Measurements from ENCODE around the gene ITGB4. TPM values are rescaled to one million over a fixed set of nuclear protein-coding genes. Genes with fewer than 3 reads are reported as not detected.
"Not testable (repeated sequence)": the region's sequence is repeated elsewhere in the genome, so short reads cannot be mapped to it uniquely, and the experiment has no call there.

Gene ITGB4
- total RNA-seq, 1 donor from 2014 or later, result 0.13 TPM

GRCh38 chr17:75752802-75753513 is 31.7 kb downstream of the ITGB4 start:
- DNase-seq (ENCODE audit: low read depth), result no peak

- DNase-seq (ENCODE audit: low read depth), result peak; percentile 72
Measured at GRCh38 chr17:75753514-75754377, 32.5 kb downstream of the ITGB4 start.

DNA sequence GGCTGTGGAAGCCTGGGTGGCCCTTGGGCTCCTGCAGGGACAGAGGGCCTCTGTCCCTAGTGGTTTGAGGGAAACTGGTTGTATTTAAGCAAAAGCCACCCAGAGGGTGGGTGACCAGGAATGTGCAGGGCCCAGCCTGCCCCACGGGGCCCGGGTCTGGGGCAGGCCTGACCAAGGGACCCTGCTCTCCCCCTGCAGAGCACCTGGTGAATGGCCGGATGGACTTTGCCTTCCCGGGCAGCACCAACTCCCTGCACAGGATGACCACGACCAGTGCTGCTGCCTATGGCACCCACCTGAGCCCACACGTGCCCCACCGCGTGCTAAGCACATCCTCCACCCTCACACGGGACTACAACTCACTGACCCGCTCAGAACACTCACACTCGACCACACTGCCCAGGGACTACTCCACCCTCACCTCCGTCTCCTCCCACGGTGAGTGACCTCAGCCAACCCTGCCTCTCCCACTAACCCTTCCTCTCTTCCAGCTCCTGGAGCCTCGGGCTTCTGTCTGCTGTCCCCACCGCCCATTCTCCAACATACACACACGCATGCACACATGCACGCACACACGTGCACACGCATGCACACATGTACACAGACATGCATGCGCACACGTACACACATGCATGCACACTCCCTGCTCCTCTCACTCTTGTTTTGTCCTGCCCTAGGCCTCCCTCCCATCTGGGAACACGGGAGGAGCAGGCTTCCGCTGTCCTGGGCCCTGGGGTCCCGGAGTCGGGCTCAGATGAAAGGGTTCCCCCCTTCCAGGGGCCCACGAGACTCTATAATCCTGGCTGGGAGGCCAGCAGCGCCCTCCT is 33.3 kb downstream of the ITGB4 start:
- DNase-seq (ENCODE audit: low read depth), result no peak

DNA sequence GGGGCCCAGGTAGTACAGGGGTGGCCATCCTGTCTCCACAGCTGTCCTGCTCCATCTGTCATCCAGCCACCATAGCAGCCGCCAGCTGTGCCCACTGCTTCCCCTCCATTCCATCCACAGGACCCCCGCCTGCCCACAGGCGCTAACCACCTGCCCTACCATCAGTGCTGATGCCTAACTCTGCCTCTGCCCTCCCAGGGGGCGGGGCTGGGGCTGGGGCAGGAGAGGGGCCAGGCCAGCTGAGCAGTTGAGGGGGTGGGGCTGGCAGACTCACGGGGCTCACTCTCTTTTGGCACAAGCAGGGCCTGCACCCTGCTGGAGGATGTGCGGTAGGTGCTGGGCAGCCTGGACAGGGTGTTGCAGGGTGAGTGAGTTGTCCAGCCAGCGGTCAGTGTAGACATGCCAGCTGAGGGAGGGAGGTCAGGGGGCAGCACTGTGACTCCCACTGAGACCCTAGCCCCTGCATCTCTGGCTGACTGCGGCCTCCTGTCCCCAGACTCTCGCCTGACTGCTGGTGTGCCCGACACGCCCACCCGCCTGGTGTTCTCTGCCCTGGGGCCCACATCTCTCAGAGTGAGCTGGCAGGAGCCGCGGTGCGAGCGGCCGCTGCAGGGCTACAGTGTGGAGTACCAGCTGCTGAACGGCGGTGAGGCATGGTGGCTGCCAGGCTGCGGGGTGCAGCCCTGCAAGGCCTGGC is 34.1 kb downstream of the ITGB4 start:
- peak; percentile 71 for DNase-seq (ENCODE audit: low read depth)

DNA sequence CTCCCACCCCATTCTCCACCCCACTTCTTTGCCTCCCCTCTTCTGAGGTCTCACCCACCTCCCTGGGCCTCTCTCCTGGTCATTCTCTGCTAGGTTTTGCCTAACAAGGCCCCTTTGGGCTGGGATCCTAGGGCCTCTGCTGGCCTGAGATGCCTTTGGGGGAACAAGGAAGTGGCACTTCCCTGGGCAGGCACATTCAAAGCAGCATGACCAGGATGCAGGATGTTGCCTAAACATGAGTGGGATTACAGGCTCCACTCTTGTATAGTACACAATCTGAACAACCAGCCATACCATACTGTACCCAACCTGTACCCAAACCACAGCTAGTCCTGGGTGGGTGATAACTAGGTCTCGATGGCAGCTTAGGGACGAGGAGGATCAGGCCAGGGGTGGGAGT is 34.7 kb downstream of the ITGB4 start:
- no peak for DNase-seq (ENCODE audit: low read depth)

DNA sequence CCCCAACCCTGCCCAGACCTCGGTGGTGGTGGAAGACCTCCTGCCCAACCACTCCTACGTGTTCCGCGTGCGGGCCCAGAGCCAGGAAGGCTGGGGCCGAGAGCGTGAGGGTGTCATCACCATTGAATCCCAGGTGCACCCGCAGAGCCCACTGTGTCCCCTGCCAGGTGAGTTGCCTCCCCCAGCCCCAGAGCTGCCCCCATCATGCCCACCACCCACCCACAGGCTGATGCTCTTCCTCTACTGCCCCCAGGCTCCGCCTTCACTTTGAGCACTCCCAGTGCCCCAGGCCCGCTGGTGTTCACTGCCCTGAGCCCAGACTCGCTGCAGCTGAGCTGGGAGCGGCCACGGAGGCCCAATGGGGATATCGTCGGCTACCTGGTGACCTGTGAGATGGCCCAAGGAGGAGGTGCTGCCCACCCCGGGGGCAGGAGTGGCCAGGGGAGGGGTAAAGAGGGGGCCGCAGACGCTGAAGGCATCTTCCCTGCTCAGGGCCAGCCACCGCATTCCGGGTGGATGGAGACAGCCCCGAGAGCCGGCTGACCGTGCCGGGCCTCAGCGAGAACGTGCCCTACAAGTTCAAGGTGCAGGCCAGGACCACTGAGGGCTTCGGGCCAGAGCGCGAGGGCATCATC is 35.3 kb downstream of the ITGB4 start:
- no peak for DNase-seq (ENCODE audit: low read depth)

- DNase-seq (ENCODE audit: low read depth), result no peak
Measured at GRCh38 chr17:75757086-75757681, 35.9 kb downstream of the ITGB4 start.

GRCh38 chr17:75758131-75758905 is 37.1 kb downstream of the ITGB4 start:
- no peak for DNase-seq (ENCODE audit: low read depth)

GRCh38 chr17:75759457-75759856 is 38.2 kb downstream of the ITGB4 start:
- no peak for DNase-seq (ENCODE audit: low read depth)

GRCh38 chr17:75759978-75760640 is 38.9 kb downstream of the ITGB4 start:
- DNase-seq (ENCODE audit: low read depth), result not testable (repeated sequence)

- no peak for DNase-seq (ENCODE audit: low read depth)
Measured at GRCh38 chr17:75762513-75763268, 41.4 kb downstream of the ITGB4 start.

- no peak for DNase-seq (ENCODE audit: low read depth)
Measured at GRCh38 chr17:75763269-75763607, 42.0 kb downstream of the ITGB4 start.

GRCh38 chr17:75763613-75764416 is 42.6 kb downstream of the ITGB4 start:
- no peak for DNase-seq (ENCODE audit: low read depth)

GRCh38 chr17:75764417-75764710 is 43.1 kb downstream of the ITGB4 start:
- no peak for DNase-seq (ENCODE audit: low read depth)

GRCh38 chr17:75764711-75765421 is 43.6 kb downstream of the ITGB4 start, which contains the start of gene GALK1:
Gene GALK1 (minus strand): TSS chr17:75765192. CDS start chr17:75765136, 56 bp downstream.
- DNase-seq (ENCODE audit: low read depth), result peak; percentile 75

DNA sequence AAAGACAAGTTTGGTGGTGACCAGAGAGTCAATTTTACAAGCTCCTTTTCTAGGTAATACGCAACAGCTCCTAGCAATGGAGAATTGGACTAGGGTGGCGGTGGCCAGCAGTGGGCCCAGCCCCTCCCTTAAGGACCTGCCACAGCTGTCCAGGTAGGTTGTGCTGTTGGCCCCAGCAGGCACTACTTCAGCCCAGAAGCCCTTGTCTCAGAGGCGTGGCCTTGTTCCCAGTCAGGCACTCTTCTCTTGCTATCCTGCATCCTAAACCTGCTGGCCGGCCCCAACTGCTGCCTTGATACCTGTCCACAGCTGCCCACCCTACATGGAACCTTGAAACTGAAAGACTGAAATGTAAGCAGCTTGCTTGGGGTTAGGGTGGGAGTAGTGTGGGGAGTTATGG is 44.7 kb downstream of the ITGB4 start:
- DNase-seq (ENCODE audit: low read depth), result no peak

GRCh38 chr17:75767881-75768280 is 46.6 kb downstream of the ITGB4 start:
- no peak for DNase-seq (ENCODE audit: low read depth)

All from myocyte (in vitro differentiated cells).